GM18867 (cell line): Measurements from ENCODE around the gene COMT.
"Not testable (repeated sequence)": the region's sequence is repeated elsewhere in the genome, so short reads cannot be mapped to it uniquely, and the experiment has no call there.

Experiments used
- ATAC-seq: cut with Tn5 transposase; IDR thresholded peaks from one replicate; pipeline ENCODE4 v1.9.1; 2021; ENCODE audit warnings: mild to moderate bottlenecking, moderate library complexity; ENCODE audit not compliant: unreplicated experiment

COMT gene

GRCh38 chr22:19928207-19928606 lies 13.4 kb upstream of the COMT start:
- no peak for ATAC-seq

GRCh38 chr22:19929586-19930550 lies 11.7 kb upstream of the COMT start:
- no peak for ATAC-seq

GRCh38 chr22:19930551-19931486 lies 10.8 kb upstream of the COMT start:
- ATAC-seq = no peak

GRCh38 chr22:19931514-19931913 lies 10.1 kb upstream of the COMT start:
- no peak for ATAC-seq

GRCh38 chr22:19932367-19933206 lies 9.0 kb upstream of the COMT start:
- ATAC-seq = no peak

- no peak for ATAC-seq
Measured at GRCh38 chr22:19933341-19934241, 8.0 kb upstream of the COMT start.

GRCh38 chr22:19935123-19935718 lies 6.4 kb upstream of the COMT start:
- ATAC-seq = not testable (repeated sequence)

GRCh38 chr22:19936513-19936912 lies 5.1 kb upstream of the COMT start:
- no peak for ATAC-seq

- ATAC-seq = no peak
Measured at GRCh38 chr22:19937616-19938473, 3.7 kb upstream of the COMT start.

- ATAC-seq = no peak
Measured at GRCh38 chr22:19940536-19941364, 822 bp upstream of the COMT start.

- peak; percentile 12 for ATAC-seq
Measured at GRCh38 chr22:19942157-19943081, 847 bp downstream of the COMT start.

GRCh38 chr22:19943082-19944026 lies 1.8 kb downstream of the COMT start:
- ATAC-seq = no peak

GRCh38 chr22:19948057-19948760 lies 6.6 kb downstream of the COMT start:
- no peak for ATAC-seq

GRCh38 chr22:19951346-19951745 lies 9.8 kb downstream of the COMT start:
- no peak for ATAC-seq
